ENCODE measurements around the gene ATG2A. TPM values are rescaled to one million over a fixed set of nuclear protein-coding genes. Genes with fewer than 3 reads are reported as not detected.
A peak's percentile ranks its signal among the peaks of the same experiment; 100 is the strongest.

ATG2A gene
- total RNA-seq, 1 experiment from 2014 or later = 28.8 TPM

GRCh38 chr11:64887234-64887756 is 29.7 kb downstream of the ATG2A start:
- peak; percentile 55 for ATAC-seq
- H3K4me1 ChIP-seq (ENCODE audit: control insufficient read depth, insufficient read depth, low read length) = peaks cover 19% of the 10 kb centered on the region

More at GRCh38 chr11:64887234-64887756, 29.7 kb downstream of the ATG2A start:
- CTCF ChIA-PET = interaction anchor here (0.5 to 1.1 kb wide), 6 partner anchors 15 to 214 kb away, joined by 3 to 17 read pairs (median 4); partner anchors contain the start of gene ATG2A
- TF ChIP-seq POLR2AphosphoS5 (IDR thresholded peaks at IDR 0.05; ENCODE audit: low read depth, low read length) (no peak), SIN3A (IDR thresholded peaks at IDR 0.05; ENCODE audit: borderline replicate concordance, insufficient read depth, low read depth, low read length) (no peak), CTCF (IDR thresholded peaks at IDR 0.05) (no peak), TCF7L2 (IDR thresholded peaks at IDR 0.05; ENCODE audit: low read depth, low read length) (no peak), REST (IDR thresholded peaks at IDR 0.05; ENCODE audit: insufficient read depth in 1 of 2, low read depth in 2 of 2, low read length in 1 of 2) (no peak)
- no peaks in the 10 kb centered on the region for H3K27me3 ChIP-seq (ENCODE audit: control insufficient read depth, insufficient read depth, low read length)
- no peak for DNase-seq (ENCODE audit: low read depth, low spot score)
- POLR2A ChIA-PET = interaction anchor here (0.6 to 1.4 kb wide), 3 partner anchors 19 to 109 kb away, joined by 3 to 18 read pairs (median 4); no protein-coding TSS in a partner anchor
- in situ Hi-C loops (cut with HindIII; ENCODE audit: low pct_unique_long_range_greater_than_20kb, low sequenced_read_pairs) = no loop called here
- H3K9me3 ChIP-seq (ENCODE audit: control insufficient read depth, insufficient read depth, low read depth, low read length) = no peaks in the 10 kb centered on the region
- no peaks in the 10 kb centered on the region for H3K36me3 ChIP-seq (ENCODE audit: control insufficient read depth, insufficient read depth, low read length)
- H3K27ac ChIP-seq (ENCODE audit: low read length) = peak overlapping the region; percentile 85
- H3K4me3 ChIP-seq (ENCODE audit: low read depth in 2 of 2, low read length in 2 of 2) = peak overlapping the region; percentile 37 to 56
- intact Hi-C loops (cut with micrococcal nuclease; ENCODE audit: unreplicated experiment) = no loop called here
- BruUV-seq (replicated peaks) = no TSS peak

Measured in Panc1 (cell line).